ENCODE measurements around the gene WDR17. TPM values are rescaled to one million over a fixed set of nuclear protein-coding genes. Genes with fewer than 3 reads are reported as not detected.

Gene WDR17
- total RNA-seq, 4 donors from 2014 or later: 0.57 to 6.7 (median 1.8) TPM

- no peaks in the 10 kb centered on the region for H3K4me1 ChIP-seq
- no peak overlapping the region for H3K27ac ChIP-seq
- no peaks in the 10 kb centered on the region for H3K27me3 ChIP-seq
- H3K9me3 ChIP-seq: no peaks in the 10 kb centered on the region
- no peak for TF ChIP-seq POLR2A (IDR thresholded peaks at IDR 0.05)
- TF ChIP-seq, protein P1, sequence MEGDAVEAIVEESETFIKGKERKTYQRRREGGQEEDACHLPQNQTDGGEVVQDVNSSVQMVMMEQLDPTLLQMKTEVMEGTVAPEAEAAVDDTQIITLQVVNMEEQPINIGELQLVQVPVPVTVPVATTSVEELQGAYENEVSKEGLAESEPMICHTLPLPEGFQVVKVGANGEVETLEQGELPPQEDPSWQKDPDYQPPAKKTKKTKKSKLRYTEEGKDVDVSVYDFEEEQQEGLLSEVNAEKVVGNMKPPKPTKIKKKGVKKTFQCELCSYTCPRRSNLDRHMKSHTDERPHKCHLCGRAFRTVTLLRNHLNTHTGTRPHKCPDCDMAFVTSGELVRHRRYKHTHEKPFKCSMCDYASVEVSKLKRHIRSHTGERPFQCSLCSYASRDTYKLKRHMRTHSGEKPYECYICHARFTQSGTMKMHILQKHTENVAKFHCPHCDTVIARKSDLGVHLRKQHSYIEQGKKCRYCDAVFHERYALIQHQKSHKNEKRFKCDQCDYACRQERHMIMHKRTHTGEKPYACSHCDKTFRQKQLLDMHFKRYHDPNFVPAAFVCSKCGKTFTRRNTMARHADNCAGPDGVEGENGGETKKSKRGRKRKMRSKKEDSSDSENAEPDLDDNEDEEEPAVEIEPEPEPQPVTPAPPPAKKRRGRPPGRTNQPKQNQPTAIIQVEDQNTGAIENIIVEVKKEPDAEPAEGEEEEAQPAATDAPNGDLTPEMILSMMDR (IDR thresholded peaks at IDR 0.05): no peak
- H3K4me3 ChIP-seq: no peak overlapping the region
- H3K36me3 ChIP-seq: no peaks in the 10 kb centered on the region
- no peak for DNase-seq
Measured at GRCh38 chr4:176186671-176187395, 121.2 kb downstream of the WDR17 start.

DNA sequence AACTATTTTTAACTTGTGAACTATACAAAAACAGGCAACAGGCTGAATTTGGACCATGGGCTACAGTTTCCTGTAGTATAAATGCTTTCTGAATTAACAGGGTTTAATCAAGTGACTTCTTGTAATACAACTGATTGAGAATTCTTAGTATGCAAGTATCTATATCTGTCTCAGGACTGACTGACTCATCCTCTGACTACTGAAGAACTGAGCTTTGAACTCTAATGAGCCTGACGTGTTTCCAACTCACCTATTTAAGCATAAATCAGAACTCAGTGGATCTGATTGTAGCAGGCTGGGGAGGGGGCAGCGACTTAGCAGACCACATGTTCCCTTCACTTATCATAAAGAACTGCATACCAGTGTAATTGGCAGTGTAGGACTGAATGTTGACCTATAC lies 122.0 kb downstream of the WDR17 start:
- DNase-seq: no peak
- H3K9me3 ChIP-seq: no peaks in the 10 kb centered on the region
- H3K4me3 ChIP-seq: no peak overlapping the region
- no peaks in the 10 kb centered on the region for H3K36me3 ChIP-seq
- H3K27ac ChIP-seq: no peak overlapping the region
- no peak for TF ChIP-seq POLR2A (IDR thresholded peaks at IDR 0.05)
- TF ChIP-seq, protein P1 (IDR thresholded peaks at IDR 0.05): no peak
- H3K4me1 ChIP-seq: no peaks in the 10 kb centered on the region
- H3K27me3 ChIP-seq: no peaks in the 10 kb centered on the region

- TF ChIP-seq POLR2A (IDR thresholded peaks at IDR 0.05): no peak
- TF ChIP-seq, protein P1 (IDR thresholded peaks at IDR 0.05): no peak
- Histone ChIP-seq H3K4me3 (no peak overlapping the region), H3K27me3 (no peaks in the 10 kb centered on the region), H3K36me3 (no peaks in the 10 kb centered on the region), H3K9me3 (no peaks in the 10 kb centered on the region), H3K4me1 (no peaks in the 10 kb centered on the region), H3K27ac (no peak overlapping the region)
- DNase-seq: no peak
Measured at GRCh38 chr4:176188654-176189053, 123.0 kb downstream of the WDR17 start.

GRCh38 chr4:176189891-176190795 lies 124.5 kb downstream of the WDR17 start:
- Histone ChIP-seq H3K36me3 (no peaks in the 10 kb centered on the region), H3K27ac (no peak overlapping the region), H3K9me3 (no peaks in the 10 kb centered on the region), H3K4me3 (no peak overlapping the region), H3K4me1 (no peaks in the 10 kb centered on the region), H3K27me3 (no peaks in the 10 kb centered on the region)
- DNase-seq: no peak
- TF ChIP-seq, protein P1 (IDR thresholded peaks at IDR 0.05): no peak
- no peak for TF ChIP-seq POLR2A (IDR thresholded peaks at IDR 0.05)

DNA sequence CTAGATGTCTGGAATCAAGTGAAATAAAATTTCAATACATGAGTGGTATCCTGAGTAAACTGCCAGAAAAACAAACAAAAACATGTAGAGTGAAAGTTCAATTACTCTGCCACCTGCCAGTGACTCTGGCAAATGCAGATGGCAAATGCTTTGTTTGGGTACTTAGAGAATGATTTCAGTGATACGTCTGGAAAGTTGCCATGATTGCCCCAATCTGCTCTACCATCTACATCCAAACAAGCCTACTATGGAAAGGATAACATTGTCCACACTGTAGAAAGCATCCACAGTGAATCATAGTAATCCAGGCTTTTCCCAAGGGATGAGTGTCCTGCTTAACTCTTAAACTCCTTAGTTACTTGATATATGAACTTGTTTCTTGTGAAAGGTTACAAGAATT lies 126.3 kb downstream of the WDR17 start:
- no peaks in the 10 kb centered on the region for H3K27me3 ChIP-seq
- H3K4me3 ChIP-seq: no peak overlapping the region
- H3K36me3 ChIP-seq: no peaks in the 10 kb centered on the region
- DNase-seq: no peak
- no peak for TF ChIP-seq POLR2A (IDR thresholded peaks at IDR 0.05)
- no peak overlapping the region for H3K27ac ChIP-seq
- H3K4me1 ChIP-seq: no peaks in the 10 kb centered on the region
- H3K9me3 ChIP-seq: no peaks in the 10 kb centered on the region

DNA sequence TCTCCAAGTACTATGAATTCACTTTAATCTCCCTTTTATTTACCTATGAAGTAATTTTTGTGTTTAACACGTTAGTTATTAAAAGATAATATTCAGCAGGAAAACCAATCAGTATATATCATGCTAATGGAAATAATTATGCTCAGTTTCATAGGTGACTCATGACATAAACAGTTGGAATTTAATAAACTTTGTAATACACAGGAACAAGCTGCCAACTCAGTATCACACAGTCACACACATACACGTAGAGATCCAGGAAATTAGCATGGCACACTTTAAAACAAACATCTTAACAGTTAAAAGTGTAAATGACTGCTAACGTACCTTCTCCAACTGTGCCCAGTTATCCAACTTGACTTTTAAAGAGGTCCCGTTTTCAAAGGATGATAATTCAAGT lies 127.5 kb downstream of the WDR17 start:
- DNase-seq: no peak
- no peak overlapping the region for H3K27ac ChIP-seq
- TF ChIP-seq POLR2A (IDR thresholded peaks at IDR 0.05): no peak
- TF ChIP-seq, protein P1 (IDR thresholded peaks at IDR 0.05): no peak

More for the DNA sequence above, 127.5 kb downstream of the WDR17 start:
- H3K36me3 ChIP-seq: no peaks in the 10 kb centered on the region
- H3K27me3 ChIP-seq: no peaks in the 10 kb centered on the region
- H3K4me1 ChIP-seq: no peaks in the 10 kb centered on the region
- no peak overlapping the region for H3K4me3 ChIP-seq
- no peaks in the 10 kb centered on the region for H3K9me3 ChIP-seq

Measured in Peyer's patch (tissue), 4 donors.